ENCODE data around the gene ETNPPL.
"Not testable (repeated sequence)": the region's sequence is repeated elsewhere in the genome, so short reads cannot be mapped to it uniquely, and the experiment has no call there.

Gene ETNPPL

GRCh38 chr4:108729731-108730130 lies 33.1 kb downstream of the ETNPPL start:
- TF ChIP-seq, protein P1, sequence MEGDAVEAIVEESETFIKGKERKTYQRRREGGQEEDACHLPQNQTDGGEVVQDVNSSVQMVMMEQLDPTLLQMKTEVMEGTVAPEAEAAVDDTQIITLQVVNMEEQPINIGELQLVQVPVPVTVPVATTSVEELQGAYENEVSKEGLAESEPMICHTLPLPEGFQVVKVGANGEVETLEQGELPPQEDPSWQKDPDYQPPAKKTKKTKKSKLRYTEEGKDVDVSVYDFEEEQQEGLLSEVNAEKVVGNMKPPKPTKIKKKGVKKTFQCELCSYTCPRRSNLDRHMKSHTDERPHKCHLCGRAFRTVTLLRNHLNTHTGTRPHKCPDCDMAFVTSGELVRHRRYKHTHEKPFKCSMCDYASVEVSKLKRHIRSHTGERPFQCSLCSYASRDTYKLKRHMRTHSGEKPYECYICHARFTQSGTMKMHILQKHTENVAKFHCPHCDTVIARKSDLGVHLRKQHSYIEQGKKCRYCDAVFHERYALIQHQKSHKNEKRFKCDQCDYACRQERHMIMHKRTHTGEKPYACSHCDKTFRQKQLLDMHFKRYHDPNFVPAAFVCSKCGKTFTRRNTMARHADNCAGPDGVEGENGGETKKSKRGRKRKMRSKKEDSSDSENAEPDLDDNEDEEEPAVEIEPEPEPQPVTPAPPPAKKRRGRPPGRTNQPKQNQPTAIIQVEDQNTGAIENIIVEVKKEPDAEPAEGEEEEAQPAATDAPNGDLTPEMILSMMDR (IDR thresholded peaks at IDR 0.05) = no peak
- H3K79me2 ChIP-seq = no peaks in the 10 kb centered on the region
- no peak overlapping the region for H2AFZ ChIP-seq
- H3K27me3 ChIP-seq (ENCODE audit: control insufficient read depth, insufficient read depth, low read length) = no peaks in the 10 kb centered on the region
- H3K9ac ChIP-seq = no peak overlapping the region
- H3K36me3 ChIP-seq (ENCODE audit: control insufficient read depth, insufficient read depth, low read length) = no peaks in the 10 kb centered on the region
- H3K4me3 ChIP-seq (ENCODE audit: low read depth, low read length) = no peak overlapping the region
- H3K9me3 ChIP-seq (ENCODE audit: control insufficient read depth, low read length) = no peaks in the 10 kb centered on the region
- H3K4me1 ChIP-seq = no peaks in the 10 kb centered on the region
- H3K27ac ChIP-seq = no peak overlapping the region
- no peak overlapping the region for H3K4me2 ChIP-seq (ENCODE audit: low read length)

DNA sequence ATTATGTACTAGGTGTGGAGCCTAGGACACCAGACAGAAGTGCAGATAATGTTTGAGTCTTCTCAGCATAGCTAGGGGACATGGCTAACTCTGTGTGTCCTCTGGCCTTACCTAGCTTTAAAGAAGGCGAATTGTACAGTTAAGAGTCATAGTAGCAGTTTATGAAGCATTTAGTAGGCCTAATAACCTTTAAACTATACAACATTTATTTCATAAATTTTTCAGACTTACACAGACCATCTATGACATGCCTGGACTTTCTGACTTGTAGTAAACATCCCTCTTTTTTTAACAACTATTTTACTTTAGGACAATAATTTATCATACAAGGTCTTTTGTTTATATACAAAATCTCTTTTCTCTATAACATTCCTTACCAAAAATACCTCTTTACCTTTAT lies 37.4 kb downstream of the ETNPPL start:
- TF ChIP-seq, protein P1 (IDR thresholded peaks at IDR 0.05) = no peak
- Histone ChIP-seq H3K36me3 (ENCODE audit: control insufficient read depth, insufficient read depth, low read length) (no peaks in the 10 kb centered on the region), H3K27ac (no peak overlapping the region), H3K79me2 (no peaks in the 10 kb centered on the region), H3K4me2 (ENCODE audit: low read length) (no peak overlapping the region), H3K9ac (no peak overlapping the region), H3K9me3 (ENCODE audit: control insufficient read depth, low read length) (no peaks in the 10 kb centered on the region), H3K4me1 (no peaks in the 10 kb centered on the region), H2AFZ (no peak overlapping the region), H3K27me3 (ENCODE audit: control insufficient read depth, insufficient read depth, low read length) (no peaks in the 10 kb centered on the region), H3K4me3 (ENCODE audit: low read depth, low read length) (no peak overlapping the region)

GRCh38 chr4:108717386-108717785 lies 45.5 kb downstream of the ETNPPL start:
- no peak overlapping the region for H2AFZ ChIP-seq
- no peaks in the 10 kb centered on the region for H3K27me3 ChIP-seq (ENCODE audit: control insufficient read depth, insufficient read depth, low read length)
- H3K4me3 ChIP-seq (ENCODE audit: low read depth, low read length) = no peak overlapping the region
- no peaks in the 10 kb centered on the region for H3K36me3 ChIP-seq (ENCODE audit: control insufficient read depth, insufficient read depth, low read length)
- TF ChIP-seq, protein P1 (IDR thresholded peaks at IDR 0.05) = no peak
- H3K79me2 ChIP-seq = no peaks in the 10 kb centered on the region
- no peak overlapping the region for H3K9ac ChIP-seq
- H3K4me2 ChIP-seq (ENCODE audit: low read length) = no peak overlapping the region
- H3K4me1 ChIP-seq = no peaks in the 10 kb centered on the region
- no peaks in the 10 kb centered on the region for H3K9me3 ChIP-seq (ENCODE audit: control insufficient read depth, low read length)
- no peak overlapping the region for H3K27ac ChIP-seq

- H3K79me2 ChIP-seq = no peaks in the 10 kb centered on the region
- no peaks in the 10 kb centered on the region for H3K9me3 ChIP-seq (ENCODE audit: control insufficient read depth, low read length)
- H3K4me1 ChIP-seq = no peaks in the 10 kb centered on the region
- H3K27me3 ChIP-seq (ENCODE audit: control insufficient read depth, insufficient read depth, low read length) = no peaks in the 10 kb centered on the region
- H3K9ac ChIP-seq = no peak overlapping the region
- TF ChIP-seq, protein P1 (IDR thresholded peaks at IDR 0.05) = no peak
- H2AFZ ChIP-seq = no peak overlapping the region
- no peak overlapping the region for H3K4me2 ChIP-seq (ENCODE audit: low read length)
- no peak overlapping the region for H3K4me3 ChIP-seq (ENCODE audit: low read depth, low read length)
- no peak overlapping the region for H3K27ac ChIP-seq
- no peaks in the 10 kb centered on the region for H3K36me3 ChIP-seq (ENCODE audit: control insufficient read depth, insufficient read depth, low read length)
These were observed 46.5 kb downstream of the ETNPPL start for GRCh38 chr4:108716340-108716739.

DNA sequence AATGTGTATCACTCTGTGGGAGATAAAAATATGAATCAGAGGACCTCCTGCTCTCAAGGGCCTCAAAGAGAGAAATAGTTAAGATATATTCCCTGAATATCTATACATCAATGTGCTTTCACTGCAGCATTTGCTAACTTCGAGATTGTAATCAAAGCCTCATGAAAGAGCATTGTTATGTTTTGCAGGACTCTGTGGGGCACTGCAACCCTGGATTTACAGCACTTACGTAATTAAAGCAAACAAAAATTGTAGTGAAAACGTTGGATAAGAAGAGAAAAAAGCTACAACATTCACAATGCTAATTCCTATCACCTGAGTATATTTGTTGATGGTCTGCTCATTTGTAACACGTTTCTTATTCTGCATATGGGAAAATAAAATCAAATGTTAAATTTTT lies 48.0 kb downstream of the ETNPPL start:
- H3K4me2 ChIP-seq (ENCODE audit: low read length) = no peak overlapping the region

GRCh38 chr4:108710578-108710977 lies 52.3 kb downstream of the ETNPPL start:
- H3K4me1 ChIP-seq; H2AFZ ChIP-seq; H3K79me2 ChIP-seq; H3K27ac ChIP-seq; H3K36me3 ChIP-seq (ENCODE audit: control insufficient read depth, insufficient read depth, low read length); H3K4me2 ChIP-seq (ENCODE audit: low read length); H3K4me3 ChIP-seq (ENCODE audit: low read depth, low read length); H3K27me3 ChIP-seq (ENCODE audit: control insufficient read depth, insufficient read depth, low read length); H3K9ac ChIP-seq; H3K9me3 ChIP-seq (ENCODE audit: control insufficient read depth, low read length): not testable (repeated sequence)

More for the DNA sequence above, 48.0 kb downstream of the ETNPPL start:
- Histone ChIP-seq H3K27me3 (ENCODE audit: control insufficient read depth, insufficient read depth, low read length) (no peaks in the 10 kb centered on the region), H3K4me1 (no peaks in the 10 kb centered on the region), H3K36me3 (ENCODE audit: control insufficient read depth, insufficient read depth, low read length) (no peaks in the 10 kb centered on the region), H3K79me2 (no peaks in the 10 kb centered on the region), H3K4me3 (ENCODE audit: low read depth, low read length) (no peak overlapping the region), H3K27ac (no peak overlapping the region), H3K9ac (no peak overlapping the region), H3K9me3 (ENCODE audit: control insufficient read depth, low read length) (no peaks in the 10 kb centered on the region), H2AFZ (no peak overlapping the region)
- TF ChIP-seq, protein P1 (IDR thresholded peaks at IDR 0.05) = no peak

All from parathyroid adenoma (tissue), 2 donors.